GM12878 (cell line): ENCODE measurements around the gene PPFIA3.

Source experiments
- POLR2A ChIP-seq: IDR thresholded peaks from 2 replicates; pipeline ENCODE4 v1.6.1; 2011; ENCODE audit warnings: low read depth, mild to moderate bottlenecking, low read length
- SMC3 ChIP-seq: IDR thresholded peaks from 2 replicates; pipeline ENCODE4 v1.6.1; 2011; ENCODE audit warnings: low read length, improper control_type of control experiment, borderline replicate concordance
- TF ChIP-seq, protein P1 (sequence below), 3 experiments: IDR thresholded peaks in 2 of 3; conservative IDR thresholded peaks in 1 of 3; 2 replicates each; pipeline ENCODE4 v1.5.1; 2011; ENCODE audit warnings: low read depth in 3 of 3, low read length in 3 of 3, mild to moderate bottlenecking in 3 of 3, control low read depth in 2 of 3, moderate library complexity in 2 of 3, inconsistent platforms in 1 of 3, mixed read lengths in 1 of 3; ENCODE audit not compliant: control insufficient read depth in 2 of 3, insufficient read depth in 1 of 3; ENCODE audit errors: extremely low read depth in 1 of 3

DNA sequence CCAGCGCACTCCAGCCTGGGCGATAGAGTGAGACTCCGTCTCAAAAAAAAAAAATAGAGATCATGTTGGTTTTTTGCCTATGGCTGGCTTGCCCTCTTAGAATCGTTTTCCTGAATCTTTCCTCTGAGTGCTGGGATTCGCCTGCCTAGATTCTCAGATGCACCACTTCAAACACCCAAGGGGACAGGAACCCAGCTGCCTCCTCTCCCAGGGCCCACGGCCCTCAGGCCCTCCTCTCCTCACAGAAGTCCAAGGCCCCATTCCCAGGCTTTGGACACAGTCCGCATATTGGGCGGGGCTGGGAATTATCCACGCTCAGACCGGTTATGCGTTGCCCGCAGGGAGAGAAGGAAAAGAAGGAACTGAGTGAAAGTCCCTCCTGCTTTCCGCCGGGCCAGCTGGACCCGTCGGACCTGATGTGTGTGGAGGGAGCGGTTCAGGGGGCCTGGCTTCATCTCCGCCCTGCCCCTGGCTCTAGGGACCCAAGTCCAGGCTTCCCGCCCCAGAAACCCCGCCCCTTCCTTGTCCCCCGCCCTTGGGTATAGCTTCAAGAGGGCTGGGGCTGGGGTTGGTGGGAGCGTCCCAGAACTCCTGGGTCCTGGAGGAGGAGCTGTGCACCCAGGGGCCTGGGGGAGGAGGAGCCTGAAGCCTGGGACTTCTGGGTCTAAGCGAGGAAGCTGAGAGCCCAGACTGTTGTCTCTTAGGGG lies 5.8 kb downstream of the PPFIA3 start:
- TF ChIP-seq POLR2A (no peak), SMC3 (no peak)
- TF ChIP-seq, protein P1, sequence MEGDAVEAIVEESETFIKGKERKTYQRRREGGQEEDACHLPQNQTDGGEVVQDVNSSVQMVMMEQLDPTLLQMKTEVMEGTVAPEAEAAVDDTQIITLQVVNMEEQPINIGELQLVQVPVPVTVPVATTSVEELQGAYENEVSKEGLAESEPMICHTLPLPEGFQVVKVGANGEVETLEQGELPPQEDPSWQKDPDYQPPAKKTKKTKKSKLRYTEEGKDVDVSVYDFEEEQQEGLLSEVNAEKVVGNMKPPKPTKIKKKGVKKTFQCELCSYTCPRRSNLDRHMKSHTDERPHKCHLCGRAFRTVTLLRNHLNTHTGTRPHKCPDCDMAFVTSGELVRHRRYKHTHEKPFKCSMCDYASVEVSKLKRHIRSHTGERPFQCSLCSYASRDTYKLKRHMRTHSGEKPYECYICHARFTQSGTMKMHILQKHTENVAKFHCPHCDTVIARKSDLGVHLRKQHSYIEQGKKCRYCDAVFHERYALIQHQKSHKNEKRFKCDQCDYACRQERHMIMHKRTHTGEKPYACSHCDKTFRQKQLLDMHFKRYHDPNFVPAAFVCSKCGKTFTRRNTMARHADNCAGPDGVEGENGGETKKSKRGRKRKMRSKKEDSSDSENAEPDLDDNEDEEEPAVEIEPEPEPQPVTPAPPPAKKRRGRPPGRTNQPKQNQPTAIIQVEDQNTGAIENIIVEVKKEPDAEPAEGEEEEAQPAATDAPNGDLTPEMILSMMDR (IDR thresholded peaks at IDR 0.05 in 2 of 3, conservative IDR thresholded peaks at IDR 0.05 in 1 of 3; ENCODE audit: control insufficient read depth in 2 of 3, extremely low read depth in 1 of 3, insufficient read depth in 1 of 3, low read depth in 3 of 3, low read length in 3 of 3): no peak
